GM18499 (cell line): ENCODE measurements around the gene RSPH1.
"Not testable (repeated sequence)": the region's sequence is repeated elsewhere in the genome, so short reads cannot be mapped to it uniquely, and the experiment has no call there.

Source experiments
- ATAC-seq: cut with Tn5 transposase; IDR thresholded peaks from one replicate; pipeline ENCODE4 v1.9.1; 2021; ENCODE audit warnings: moderate number of reproducible peaks; ENCODE audit not compliant: insufficient read depth, unreplicated experiment

RSPH1 gene

GRCh38 chr21:42489991-42490390, 6.0 kb downstream of the RSPH1 start:
- ATAC-seq, result no peak

GRCh38 chr21:42489006-42489563, 6.9 kb downstream of the RSPH1 start:
- no peak for ATAC-seq

GRCh38 chr21:42486531-42486930, 9.5 kb downstream of the RSPH1 start:
- no peak for ATAC-seq

- no peak for ATAC-seq
Observed at GRCh38 chr21:42486072-42486471, 10.0 kb downstream of the RSPH1 start.

GRCh38 chr21:42484966-42485365, 11.1 kb downstream of the RSPH1 start:
- ATAC-seq, result no peak

GRCh38 chr21:42481169-42481568, 14.9 kb downstream of the RSPH1 start:
- ATAC-seq, result no peak

- no peak for ATAC-seq
Observed at GRCh38 chr21:42480736-42481135, 15.3 kb downstream of the RSPH1 start.

GRCh38 chr21:42479582-42479981, 16.4 kb downstream of the RSPH1 start:
- no peak for ATAC-seq

- ATAC-seq, result no peak
Observed at GRCh38 chr21:42478504-42478903, 17.5 kb downstream of the RSPH1 start.

- no peak for ATAC-seq
Observed at GRCh38 chr21:42476388-42477331, 19.4 kb downstream of the RSPH1 start.

- ATAC-seq, result no peak
Observed at GRCh38 chr21:42475526-42476387, 20.3 kb downstream of the RSPH1 start.

GRCh38 chr21:42475036-42475435, 21.0 kb downstream of the RSPH1 start:
- ATAC-seq, result no peak

GRCh38 chr21:42474043-42474831, 21.8 kb downstream of the RSPH1 start:
- no peak for ATAC-seq

- ATAC-seq, result no peak
Observed at GRCh38 chr21:42473498-42474042, 22.5 kb downstream of the RSPH1 start.

GRCh38 chr21:42472521-42472920, 23.5 kb downstream of the RSPH1 start:
- ATAC-seq, result no peak

- ATAC-seq, result no peak
Observed at GRCh38 chr21:42471716-42472330, 24.2 kb downstream of the RSPH1 start.

- ATAC-seq, result no peak
Observed at GRCh38 chr21:42471206-42471605, 24.8 kb downstream of the RSPH1 start.

GRCh38 chr21:42469726-42470125, 26.3 kb downstream of the RSPH1 start:
- ATAC-seq, result not testable (repeated sequence)

- no peak for ATAC-seq
Observed at GRCh38 chr21:42469272-42469671, 26.8 kb downstream of the RSPH1 start.
